Immature natural killer cell (primary cell): ENCODE measurements around the gene FXYD7. TPM values are rescaled to one million over a fixed set of nuclear protein-coding genes. Genes with fewer than 3 reads are reported as not detected.
"Not testable (repeated sequence)": the region's sequence is repeated elsewhere in the genome, so short reads cannot be mapped to it uniquely, and the experiment has no call there.

Source experiments
- DNase-seq, 3 donors: peaks; one replicate each; pipeline ENCODE4 v3.0.0; 2022; ENCODE audit warnings: mixed read lengths in 1 of 3
- H3K27ac Mint-ChIP-seq, 6 donors: one replicate each; pipeline ENCODE4 v1.8.0; 2020; ENCODE audit warnings: mixed read lengths in 6 of 6, mild to moderate bottlenecking in 5 of 6, inconsistent platforms in 4 of 6, moderate library complexity in 3 of 6
- H3K27me3 Mint-ChIP-seq, 3 donors: one replicate each; pipeline ENCODE4 v1.8.0; 2020 to 2021; ENCODE audit warnings: low read depth in 3 of 3, mild to moderate bottlenecking in 3 of 3, mixed read lengths in 3 of 3, moderate library complexity in 3 of 3, inconsistent platforms in 1 of 3
- H3K36me3 Mint-ChIP-seq, 3 donors: one replicate each; pipeline ENCODE4 v1.8.0; 2020; ENCODE audit warnings: mixed read lengths in 3 of 3, inconsistent platforms in 2 of 3, mild to moderate bottlenecking in 2 of 3
- H3K4me1 Mint-ChIP-seq, 2 donors: one replicate each; pipeline ENCODE4 v1.8.0; 2020; ENCODE audit warnings: inconsistent platforms in 2 of 2, mild to moderate bottlenecking in 2 of 2, mixed read lengths in 2 of 2, moderate library complexity in 1 of 2
- H3K4me3 Mint-ChIP-seq, 5 donors: one replicate each; pipeline ENCODE4 v1.8.0; 2020; ENCODE audit warnings: mild to moderate bottlenecking in 5 of 5, mixed read lengths in 5 of 5, inconsistent platforms in 3 of 5, moderate library complexity in 3 of 5
- H3K9me3 Mint-ChIP-seq, 6 donors: one replicate each; pipeline ENCODE4 v1.8.0; 2020; ENCODE audit warnings: mild to moderate bottlenecking in 6 of 6, mixed read lengths in 6 of 6, inconsistent platforms in 4 of 6, moderate library complexity in 3 of 6
- polyA plus RNA-seq, 3 donors: library from polyadenylated mRNA; unstranded; fragments of 300-500 nt; fragmentation: Illumina TruSeq; gene quantifications; one replicate each; pipeline ENCODE4 v1.2.3, GENCODE V29; 2021

FXYD7 gene
- polyA plus RNA-seq, 3 donors from 2014 or later: 2.1 to 4.1 (median 2.5) TPM

DNA sequence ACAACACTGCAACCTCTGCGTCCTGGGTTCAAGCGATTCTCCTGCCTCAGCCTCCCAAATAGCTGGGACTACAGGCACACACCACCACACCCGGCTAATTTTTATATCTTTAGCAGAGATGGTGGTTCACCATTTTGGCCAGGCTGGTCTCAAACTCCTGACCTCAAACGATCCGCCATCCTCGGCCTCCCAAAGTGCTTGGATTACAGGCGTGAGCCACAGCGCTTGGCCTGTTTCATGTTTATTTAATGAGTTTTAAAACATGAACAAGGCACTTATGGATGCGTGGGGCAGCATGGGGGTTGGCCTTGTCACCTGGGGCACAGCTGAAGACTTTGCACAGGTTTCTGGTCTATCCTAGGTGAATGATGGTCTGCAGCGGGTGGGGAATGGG, 10.1 kb downstream of the FXYD7 start:
- peak overlapping the region; percentile 90 to 99 (median 98) for H3K4me3 Mint-ChIP-seq
- DNase-seq, H3K36me3 Mint-ChIP-seq, H3K9me3 Mint-ChIP-seq: not testable (repeated sequence)
- peaks cover 42 to 44% of the 10 kb centered on the region in 2 donors for H3K4me1 Mint-ChIP-seq
- H3K27me3 Mint-ChIP-seq: peaks cover 2 to 18% (median 3%) of the 10 kb centered on the region in 3 donors
- H3K27ac Mint-ChIP-seq: peak overlapping the region; percentile 19 to 87 (median 66)

DNA sequence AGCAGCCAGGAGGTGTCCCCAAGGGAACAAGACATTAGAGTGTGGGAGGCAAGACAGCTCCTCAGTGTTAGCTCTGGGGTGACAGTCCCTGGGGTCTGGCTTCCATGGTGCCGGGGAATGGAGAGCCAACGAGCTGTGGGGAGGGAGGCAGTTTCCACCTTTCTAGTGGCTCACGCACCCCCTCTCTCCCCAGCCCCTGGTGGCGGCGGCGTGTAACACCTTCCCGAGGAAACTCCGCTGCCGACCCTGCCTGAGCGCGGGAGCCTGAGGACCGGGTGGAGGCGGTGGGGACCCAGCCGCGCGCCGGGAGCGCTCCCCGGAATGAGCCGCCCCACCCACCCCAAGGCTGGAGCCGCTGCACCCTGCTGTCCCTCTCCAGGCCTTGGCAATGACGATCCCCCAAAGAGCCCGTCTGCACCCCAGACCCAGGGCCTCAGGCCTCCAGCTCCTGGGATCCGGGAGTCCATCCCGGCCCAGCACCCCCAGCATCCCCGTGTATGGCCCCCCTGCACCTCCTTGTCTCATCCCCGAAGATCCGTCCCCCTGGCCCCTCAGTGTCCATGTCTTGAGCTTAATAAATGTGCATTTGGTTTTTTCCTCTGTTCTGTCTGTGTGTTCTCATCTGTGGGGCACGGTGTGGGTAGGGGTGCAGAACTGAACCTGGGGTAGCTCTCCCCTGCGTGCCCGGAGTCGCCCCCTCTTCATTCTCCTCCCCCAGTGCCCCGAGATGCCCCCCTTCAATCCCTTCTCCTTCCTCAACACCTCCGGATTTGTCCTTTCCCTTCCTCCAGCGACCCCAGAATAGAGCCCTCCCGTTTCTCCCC, 10.9 kb downstream of the FXYD7 start:
- Mint-ChIP-seq H3K4me3 (peak overlapping the region; percentile 90 to 99 (median 98)), H3K4me1 (peaks cover 43 to 51% of the 10 kb centered on the region in 2 donors), H3K9me3 (no peaks in the 10 kb centered on the region), H3K36me3 (peaks cover 9 to 15% (median 11%) of the 10 kb centered on the region in 3 donors), H3K27me3 (peaks cover 2 to 18% (median 3%) of the 10 kb centered on the region in 3 donors), H3K27ac (peak overlapping the region; percentile 91 to 99 (median 96))
- DNase-seq: peak; percentile 60 to 65 (median 63)

DNA sequence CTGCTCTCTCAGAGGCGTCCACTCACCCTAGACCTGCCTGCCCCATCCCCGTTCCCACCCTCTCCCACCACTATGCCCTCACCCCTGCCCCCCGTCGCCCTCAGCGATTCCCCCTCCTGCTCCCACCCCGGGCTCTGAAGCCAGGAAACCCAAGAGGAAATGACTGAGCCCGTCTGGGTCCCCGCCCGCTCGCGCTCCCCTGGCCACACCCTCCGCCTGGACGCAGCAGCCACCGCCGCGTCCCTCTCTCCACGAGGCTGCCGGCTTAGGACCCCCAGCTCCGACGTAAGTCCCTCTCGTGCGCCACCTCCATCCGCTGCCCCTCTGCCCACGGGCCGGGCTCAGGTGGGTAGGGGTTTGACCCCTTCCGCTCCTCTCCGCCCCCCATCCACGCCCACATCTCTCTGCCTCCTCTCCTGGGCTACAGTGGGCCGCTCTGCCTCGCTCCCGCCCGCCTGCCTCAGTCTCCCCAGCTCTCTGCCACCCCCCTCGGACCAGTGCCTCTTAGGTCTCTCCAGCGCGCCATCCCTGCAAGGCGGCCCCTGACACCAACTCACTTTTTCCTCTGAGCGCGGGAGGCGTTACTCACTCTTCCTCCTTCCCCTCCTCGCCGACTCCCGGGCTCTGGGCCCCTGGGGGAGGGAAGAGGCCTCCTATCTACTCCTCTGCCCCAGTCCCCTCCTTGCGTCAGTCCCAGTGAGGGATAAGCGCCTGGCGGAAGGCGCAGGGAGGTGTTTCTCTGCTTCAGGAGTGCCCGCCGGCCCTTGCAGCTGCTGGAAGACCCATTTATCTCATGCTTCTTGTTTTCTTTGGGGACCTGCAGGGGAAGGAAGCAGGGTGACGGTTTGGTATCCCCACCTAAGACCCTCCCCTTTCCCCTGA, 11.7 kb downstream of the FXYD7 start, which contains the start of gene FXYD5:
Gene FXYD5, plus strand, starts transcription at position 211 of the 882 bp plus-strand sequence. CDS start 816 bp downstream, outside the sequence.
- Mint-ChIP-seq H3K27ac (peak within 1 kb of the TSS; percentile 91 to 99 (median 96)), H3K27me3 (peaks cover 2 to 18% (median 3%) of the 10 kb centered on the region in 3 donors), H3K9me3 (no peaks in the 10 kb centered on the region), H3K36me3 (peaks cover 14 to 22% (median 19%) of the 10 kb centered on the region in 3 donors), H3K4me3 (peak within 1 kb of the TSS; percentile 90 to 99 (median 98)), H3K4me1 (peaks cover 49 to 59% of the 10 kb centered on the region in 2 donors)
- peak; percentile 58 to 68 (median 67) for DNase-seq

DNA sequence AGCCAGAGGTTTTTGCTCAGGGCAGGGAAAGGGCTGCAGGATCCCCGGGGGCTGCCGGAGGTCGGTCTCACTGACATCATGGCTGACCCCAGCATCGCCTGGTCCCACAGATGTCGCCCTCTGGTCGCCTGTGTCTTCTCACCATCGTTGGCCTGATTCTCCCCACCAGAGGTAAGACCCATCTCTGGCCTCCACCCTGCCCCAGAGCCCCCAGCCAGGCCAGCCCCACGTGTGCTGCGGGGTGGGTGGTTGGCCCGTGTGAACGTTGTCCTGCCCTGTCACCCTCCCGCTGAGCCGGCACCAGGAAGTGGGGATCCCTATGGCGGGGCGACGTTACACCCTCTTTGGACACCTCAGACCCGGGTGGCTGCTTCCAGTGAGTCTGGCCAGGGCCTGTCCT, 12.4 kb downstream of the FXYD7 start:
- peak overlapping the region; percentile 91 to 99 (median 96) for H3K27ac Mint-ChIP-seq
- H3K36me3 Mint-ChIP-seq: peaks cover 14 to 23% (median 21%) of the 10 kb centered on the region in 3 donors
- peak; percentile 45 to 47 (median 45) for DNase-seq
- no peaks in the 10 kb centered on the region for H3K9me3 Mint-ChIP-seq
- peaks cover 49 to 60% of the 10 kb centered on the region in 2 donors for H3K4me1 Mint-ChIP-seq
- peaks cover 0 to 16% (median 3%) of the 10 kb centered on the region in 3 donors for H3K27me3 Mint-ChIP-seq
- peak overlapping the region; percentile 90 to 99 (median 98) for H3K4me3 Mint-ChIP-seq

DNA sequence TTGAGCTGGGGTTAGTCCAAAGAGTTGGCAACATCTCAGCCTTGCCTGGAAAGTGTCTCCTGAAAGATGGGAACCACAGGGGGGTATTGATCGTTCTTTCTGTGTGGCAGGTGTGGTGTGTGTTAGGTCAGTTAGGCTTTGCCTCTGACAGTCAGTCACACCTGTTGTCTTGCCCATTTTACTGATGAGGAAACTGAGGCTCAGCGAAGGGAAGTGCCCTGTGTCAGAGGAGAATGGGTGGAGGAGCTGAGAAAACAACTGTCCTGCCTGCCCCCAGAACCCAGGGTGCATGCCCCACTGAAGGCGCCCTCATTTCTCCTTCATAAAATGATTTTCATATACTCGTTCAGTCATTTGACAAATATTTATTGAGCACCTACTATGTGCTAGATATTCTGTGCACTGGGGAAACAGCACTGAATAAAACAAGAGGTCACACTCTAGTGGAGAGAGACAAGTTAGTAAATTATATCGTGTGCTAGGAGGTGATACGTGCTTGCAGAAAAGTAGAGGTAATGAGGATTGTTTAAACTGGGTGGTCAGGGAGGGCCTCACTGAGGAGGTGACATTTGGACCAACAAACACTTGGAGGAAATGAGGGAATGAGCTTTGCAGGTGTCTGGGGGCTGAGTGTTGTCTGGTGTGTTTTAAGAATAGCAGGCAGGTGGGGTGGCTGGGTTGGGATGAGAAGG, 13.1 kb downstream of the FXYD7 start:
- H3K27ac Mint-ChIP-seq: peak overlapping the region; percentile 91 to 99 (median 96)
- peaks cover 16 to 28% (median 27%) of the 10 kb centered on the region in 3 donors for H3K36me3 Mint-ChIP-seq
- H3K4me1 Mint-ChIP-seq: peaks cover 51 to 65% of the 10 kb centered on the region in 2 donors

DNA sequence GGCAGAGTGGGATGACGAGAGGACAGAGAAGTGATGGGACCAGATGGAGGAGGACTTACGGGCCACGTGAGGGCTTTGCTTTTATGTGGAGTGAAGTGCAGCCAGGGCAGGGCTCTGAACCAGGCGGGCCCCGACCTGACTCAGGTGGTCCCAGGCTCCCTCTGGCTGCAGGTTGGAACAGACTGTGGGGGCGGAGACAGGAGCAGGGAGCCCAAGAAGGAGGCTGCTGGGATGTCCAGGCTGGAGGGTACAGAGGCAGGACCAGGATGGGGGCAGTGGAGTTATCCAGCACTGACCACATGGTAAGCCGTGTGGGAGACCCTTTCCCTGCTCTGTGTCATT, 13.6 kb downstream of the FXYD7 start:
- Mint-ChIP-seq H3K9me3 (no peaks in the 10 kb centered on the region), H3K27ac (peak overlapping the region; percentile 91 to 99 (median 96)), H3K36me3 (peaks cover 22 to 34% (median 33%) of the 10 kb centered on the region in 3 donors), H3K4me1 (peaks cover 53 to 70% of the 10 kb centered on the region in 2 donors), H3K4me3 (peak overlapping the region; percentile 90 to 99 (median 98)), H3K27me3 (peaks cover 0 to 16% (median 3%) of the 10 kb centered on the region in 3 donors)
- DNase-seq: no peak

More for the DNA sequence above, 13.1 kb downstream of the FXYD7 start:
- H3K27me3 Mint-ChIP-seq: peaks cover 0 to 16% (median 4%) of the 10 kb centered on the region in 3 donors
- no peaks in the 10 kb centered on the region for H3K9me3 Mint-ChIP-seq
- DNase-seq: no peak
- peak overlapping the region; percentile 90 to 99 (median 98) for H3K4me3 Mint-ChIP-seq

DNA sequence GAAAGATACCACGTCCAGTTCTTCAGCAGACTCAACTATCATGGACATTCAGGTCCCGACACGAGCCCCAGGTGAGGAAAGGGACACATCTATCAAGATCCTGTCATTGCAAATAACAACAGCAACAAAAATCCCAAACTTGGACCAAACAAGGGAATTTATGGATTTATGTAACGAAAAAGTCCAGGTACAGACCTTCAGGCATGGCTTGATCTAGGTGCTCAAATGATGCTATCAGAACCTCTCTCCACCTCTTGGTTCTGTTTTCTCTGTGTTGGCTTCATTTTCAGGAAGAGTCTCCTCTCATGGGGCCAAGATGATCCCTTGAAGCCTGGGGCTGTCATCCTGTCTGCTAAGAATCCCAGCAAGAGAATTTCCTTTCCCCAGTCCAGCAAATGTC, 14.4 kb downstream of the FXYD7 start:
- Mint-ChIP-seq H3K27me3 (peaks cover 0 to 12% (median 3%) of the 10 kb centered on the region in 3 donors), H3K27ac (peak overlapping the region in 2 of 6 donors; percentile 70 to 94), H3K36me3 (peaks cover 28 to 41% (median 40%) of the 10 kb centered on the region in 3 donors), H3K4me3 (peak overlapping the region in 1 of 5 donors; percentile 45), H3K4me1 (peaks cover 54 to 76% of the 10 kb centered on the region in 2 donors), H3K9me3 (no peaks in the 10 kb centered on the region)
- DNase-seq: no peak

DNA sequence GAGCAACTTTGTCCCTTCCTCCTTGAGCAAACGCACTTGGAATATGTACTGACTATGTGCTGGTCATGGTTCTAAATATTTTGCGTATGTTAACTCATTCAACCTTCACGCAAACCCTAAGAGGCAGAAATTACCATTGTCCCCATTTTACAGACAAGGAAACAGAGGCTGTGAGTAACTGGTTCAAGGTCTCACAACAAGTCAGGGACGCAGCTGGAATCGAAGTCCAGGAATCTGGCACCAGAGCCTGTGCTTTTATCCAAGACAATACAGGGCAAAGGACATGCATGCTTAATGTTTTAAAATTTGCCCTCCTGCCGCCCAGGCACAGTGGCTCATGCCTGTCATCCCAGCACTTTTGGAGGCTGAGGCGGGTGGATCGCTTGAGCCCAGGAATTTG, 16.6 kb downstream of the FXYD7 start:
- no peaks in the 10 kb centered on the region for H3K9me3 Mint-ChIP-seq
- H3K27me3 Mint-ChIP-seq: peaks cover 0 to 7% (median 2%) of the 10 kb centered on the region in 3 donors
- H3K4me3 Mint-ChIP-seq: no peak overlapping the region
- H3K27ac Mint-ChIP-seq: peak overlapping the region in 2 of 6 donors; percentile 40 to 66
- no peak for DNase-seq
- H3K4me1 Mint-ChIP-seq: peaks cover 44 to 76% of the 10 kb centered on the region in 2 donors
- H3K36me3 Mint-ChIP-seq: peaks cover 42 to 63% (median 57%) of the 10 kb centered on the region in 3 donors

DNA sequence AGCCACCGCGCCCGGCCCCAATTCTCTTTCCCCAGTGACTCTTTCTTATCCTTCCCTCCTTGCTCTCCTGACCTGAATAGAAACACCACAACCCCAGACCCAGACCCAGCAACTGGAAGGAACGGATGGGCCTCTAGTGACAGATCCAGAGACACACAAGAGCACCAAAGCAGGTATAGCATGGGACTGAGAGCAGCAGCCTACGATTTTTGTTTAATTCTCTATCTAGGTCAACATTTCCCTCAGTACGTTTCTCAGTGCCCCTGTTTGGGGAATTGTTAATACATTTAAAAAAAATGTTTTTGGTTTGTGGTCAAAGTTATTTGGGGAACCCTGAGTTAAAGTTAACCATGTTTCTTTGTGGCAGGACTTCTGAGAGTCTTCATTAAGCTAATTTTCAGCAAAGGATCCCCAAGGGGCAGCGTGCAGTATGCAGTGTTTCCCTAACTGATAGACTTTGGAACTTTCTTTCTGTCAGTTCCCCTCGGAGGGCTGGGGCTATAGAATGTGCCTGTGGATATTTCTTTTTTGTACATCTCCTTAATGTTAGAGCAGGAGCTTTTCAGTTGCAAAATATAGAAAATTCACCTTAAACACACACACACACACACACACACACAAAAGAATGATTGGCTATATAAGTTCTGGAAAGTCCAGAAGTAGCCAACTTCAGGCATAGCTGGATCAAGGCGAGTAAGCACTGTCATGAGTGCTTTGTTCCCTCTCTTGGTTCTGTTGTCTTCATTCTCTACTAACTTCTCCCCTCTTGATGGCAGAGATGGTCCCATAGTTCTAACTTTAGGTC, 17.8 kb downstream of the FXYD7 start:
- DNase-seq: no peak
- H3K4me1 Mint-ChIP-seq: peaks cover 35 to 70% of the 10 kb centered on the region in 2 donors
- H3K27me3 Mint-ChIP-seq: peaks cover 0 to 4% (median 2%) of the 10 kb centered on the region in 3 donors
- H3K36me3 Mint-ChIP-seq: peaks cover 49 to 74% (median 68%) of the 10 kb centered on the region in 3 donors
- peak overlapping the region in 1 of 5 donors; percentile 23 for H3K4me3 Mint-ChIP-seq
- H3K9me3 Mint-ChIP-seq: no peaks in the 10 kb centered on the region
- H3K27ac Mint-ChIP-seq: peak overlapping the region in 3 of 6 donors; percentile 39 to 76 (median 67)

DNA sequence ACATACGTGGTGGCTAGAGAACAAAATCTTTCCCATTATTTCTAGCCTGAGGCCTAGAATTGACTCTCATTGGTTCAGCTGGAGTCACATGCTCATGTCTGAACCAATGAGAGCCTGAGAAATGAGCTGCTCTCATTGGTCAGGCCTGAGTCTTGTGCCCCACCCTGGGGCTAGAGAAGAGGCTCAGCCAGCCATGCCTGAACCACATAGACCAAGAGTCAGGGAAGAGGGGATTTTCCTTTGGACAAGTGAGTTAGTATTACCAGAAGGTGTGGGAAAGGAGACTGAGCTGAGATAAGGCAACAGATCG, 18.3 kb downstream of the FXYD7 start:
- Mint-ChIP-seq H3K4me1 (peaks cover 33 to 67% of the 10 kb centered on the region in 2 donors), H3K27ac (peak overlapping the region in 2 of 6 donors; percentile 20 to 67), H3K27me3 (peaks cover 0 to 2% (median under 1%) of the 10 kb centered on the region in 3 donors)

DNA sequence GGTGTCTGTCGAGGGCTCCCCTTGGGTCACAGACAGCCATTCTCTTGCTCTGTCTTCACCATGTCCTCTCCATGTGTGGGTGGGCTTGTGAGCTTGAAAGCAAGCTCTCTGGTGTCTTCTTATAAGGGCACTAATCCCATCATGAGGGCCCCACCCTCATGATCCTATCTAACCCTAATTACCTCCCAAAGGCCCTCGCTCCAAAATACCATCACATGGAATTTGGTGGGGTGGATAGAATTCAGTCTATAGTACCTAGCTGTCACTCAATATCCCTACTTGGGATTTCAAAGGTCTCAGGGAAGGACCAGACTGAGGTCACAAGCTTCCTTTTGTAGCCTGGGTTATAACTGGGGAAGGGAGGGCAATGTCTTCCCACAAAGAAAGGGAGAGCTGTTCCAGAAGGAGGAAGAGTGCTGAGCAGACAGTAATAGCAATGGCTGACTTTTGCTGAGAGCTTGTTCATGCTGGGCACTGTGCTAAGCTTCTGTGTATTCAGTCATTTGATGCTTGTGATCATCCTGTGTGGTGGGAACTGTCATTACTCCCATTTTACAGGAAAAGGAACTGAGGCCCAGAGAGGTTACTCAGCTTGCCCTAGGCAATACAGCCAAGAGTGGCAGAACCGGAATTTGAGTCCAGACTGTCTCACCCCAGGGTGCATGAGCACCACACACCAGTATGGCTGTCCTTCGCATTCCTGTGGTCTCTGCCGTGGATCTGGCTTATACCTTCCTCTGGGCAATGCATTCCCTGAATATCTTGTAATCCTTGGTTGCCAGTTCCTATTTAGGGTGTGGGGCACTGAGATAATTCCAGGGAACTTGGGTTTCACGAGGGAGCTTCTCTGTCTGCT, 19.6 kb downstream of the FXYD7 start:
- peak overlapping the region in 4 of 6 donors; percentile 65 to 76 (median 70) for H3K27ac Mint-ChIP-seq
- H3K9me3 Mint-ChIP-seq: no peaks in the 10 kb centered on the region
- no peak overlapping the region for H3K4me3 Mint-ChIP-seq
- peaks cover 56 to 86% (median 76%) of the 10 kb centered on the region in 3 donors for H3K36me3 Mint-ChIP-seq
- H3K27me3 Mint-ChIP-seq: peaks cover 0 to 2% (median 0%) of the 10 kb centered on the region in 3 donors
- H3K4me1 Mint-ChIP-seq: peaks cover 36 to 67% of the 10 kb centered on the region in 2 donors
- DNase-seq: no peak

More for the DNA sequence above, 18.3 kb downstream of the FXYD7 start:
- peak overlapping the region in 1 of 5 donors; percentile 23 for H3K4me3 Mint-ChIP-seq
- peaks cover 55 to 80% (median 71%) of the 10 kb centered on the region in 3 donors for H3K36me3 Mint-ChIP-seq
- DNase-seq: no peak
- H3K9me3 Mint-ChIP-seq: no peaks in the 10 kb centered on the region
